NCI-H510A treated with DMSO at 0.1 percent for 48 hours (cell line): Measurements from ENCODE around the gene FRMD4A.
A peak's percentile ranks its signal among the peaks of the same experiment; 100 is the strongest.
"Not testable (repeated sequence)": the region's sequence is repeated elsewhere in the genome, so short reads cannot be mapped to it uniquely, and the experiment has no call there.

Experiments
- DNase-seq: peaks from one replicate; lab custom pipeline; 2025; lab: John Stamatoyannopoulos, UW

The FRMD4A gene

GRCh38 chr10:13716081-13717071 is 614.3 kb downstream of the FRMD4A start:
- no peak for DNase-seq

- not testable (repeated sequence) for DNase-seq
Measured at GRCh38 chr10:13715596-13715995, 615.1 kb downstream of the FRMD4A start.

GRCh38 chr10:13715100-13715499 is 615.6 kb downstream of the FRMD4A start:
- DNase-seq = no peak

- no peak for DNase-seq
Measured at GRCh38 chr10:13712837-13713581, 617.7 kb downstream of the FRMD4A start.

- peak; percentile 22 for DNase-seq
Measured at GRCh38 chr10:13712476-13712836, 618.3 kb downstream of the FRMD4A start.

- no peak for DNase-seq
Measured at GRCh38 chr10:13711291-13711690, 619.4 kb downstream of the FRMD4A start.

GRCh38 chr10:13709931-13710650 is 620.6 kb downstream of the FRMD4A start:
- DNase-seq = no peak

- no peak for DNase-seq
Measured at GRCh38 chr10:13708256-13708990, 622.3 kb downstream of the FRMD4A start.

- DNase-seq = no peak
Measured at GRCh38 chr10:13707156-13707881, 623.4 kb downstream of the FRMD4A start.

- DNase-seq = no peak
Measured at GRCh38 chr10:13706604-13707003, 624.1 kb downstream of the FRMD4A start.

- no peak for DNase-seq
Measured at GRCh38 chr10:13706175-13706574, 624.5 kb downstream of the FRMD4A start.

- DNase-seq = no peak
Measured at GRCh38 chr10:13705526-13706174, 625.1 kb downstream of the FRMD4A start.

- DNase-seq = no peak
Measured at GRCh38 chr10:13704964-13705363, 625.8 kb downstream of the FRMD4A start.

GRCh38 chr10:13703997-13704536 is 626.7 kb downstream of the FRMD4A start:
- no peak for DNase-seq

GRCh38 chr10:13703101-13703818 is 627.5 kb downstream of the FRMD4A start:
- DNase-seq = no peak

- DNase-seq = peak; percentile 59
Measured at GRCh38 chr10:13701157-13701919, 629.4 kb downstream of the FRMD4A start.

GRCh38 chr10:13700473-13701144 is 630.1 kb downstream of the FRMD4A start:
- no peak for DNase-seq

GRCh38 chr10:13699216-13699615 is 631.5 kb downstream of the FRMD4A start:
- no peak for DNase-seq
